Fibroblast of the aortic adventitia (primary cell): ENCODE results near the gene CLCNKB. TPM values are rescaled to one million over a fixed set of nuclear protein-coding genes. Genes with fewer than 3 reads are reported as not detected.

Source experiments
- DNase-seq: peaks from one replicate; pipeline ENCODE4 v3.0.0-alpha.2; 2010; ENCODE audit warnings: low read depth
- H3K4me3 ChIP-seq: 2 replicates; pipeline ENCODE4 v1.5.1; 2011; ENCODE audit warnings: low read depth, mild to moderate bottlenecking, control low read depth, low read length, moderate library complexity
- total RNA-seq: library from RNA; depleted of rRNA; stranded (reverse); fragments of >200 nt; gene quantifications from 2 replicates; pipeline ENCODE4 v1.2.3, GENCODE V29; 2012; ENCODE audit warnings: low replicate concordance
- TF ChIP-seq, protein P1 (sequence below): IDR thresholded peaks from 2 replicates; pipeline ENCODE4 v1.5.1; 2011; ENCODE audit warnings: mild to moderate bottlenecking, low read length, control low read depth, inconsistent platforms; ENCODE audit not compliant: insufficient read depth

CLCNKB gene
- total RNA-seq, 1 donor = not detected

DNA sequence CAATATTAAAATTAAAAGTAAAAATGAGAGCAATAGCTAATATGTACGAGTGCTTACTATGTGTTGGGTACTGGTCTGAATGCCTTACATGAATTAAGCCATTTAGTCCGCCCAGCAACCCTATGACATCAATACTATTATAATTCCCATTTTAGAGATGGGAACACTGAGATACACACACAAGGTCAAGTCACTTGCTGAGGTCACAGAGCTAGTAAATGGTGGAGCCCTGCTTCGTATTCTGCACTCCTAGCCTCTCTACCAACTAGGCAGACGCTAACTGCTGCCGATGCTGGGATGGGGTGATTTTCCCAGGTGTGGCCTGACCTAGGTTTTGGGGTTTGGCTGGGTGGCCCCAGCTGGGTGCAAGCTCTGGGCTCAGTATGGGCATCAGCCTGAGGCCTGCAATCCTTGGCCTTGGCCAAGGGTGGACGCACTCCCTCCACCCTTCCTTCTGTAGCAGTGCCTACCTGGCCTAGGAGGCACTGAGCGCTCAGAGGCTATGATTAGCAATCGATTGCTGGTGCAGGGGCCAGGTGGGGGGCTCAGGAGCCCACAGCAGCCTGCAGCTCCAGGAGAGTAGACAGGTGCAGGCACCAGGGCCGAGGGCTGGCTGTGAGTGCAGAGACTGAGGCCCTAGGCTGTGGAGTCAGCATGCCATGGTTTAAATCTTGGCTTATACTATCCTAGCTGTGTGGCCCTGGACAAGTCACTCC lies 27.2 kb downstream of the CLCNKB start:
- no peak overlapping the region for H3K4me3 ChIP-seq
- no peak for DNase-seq
- TF ChIP-seq, protein P1, sequence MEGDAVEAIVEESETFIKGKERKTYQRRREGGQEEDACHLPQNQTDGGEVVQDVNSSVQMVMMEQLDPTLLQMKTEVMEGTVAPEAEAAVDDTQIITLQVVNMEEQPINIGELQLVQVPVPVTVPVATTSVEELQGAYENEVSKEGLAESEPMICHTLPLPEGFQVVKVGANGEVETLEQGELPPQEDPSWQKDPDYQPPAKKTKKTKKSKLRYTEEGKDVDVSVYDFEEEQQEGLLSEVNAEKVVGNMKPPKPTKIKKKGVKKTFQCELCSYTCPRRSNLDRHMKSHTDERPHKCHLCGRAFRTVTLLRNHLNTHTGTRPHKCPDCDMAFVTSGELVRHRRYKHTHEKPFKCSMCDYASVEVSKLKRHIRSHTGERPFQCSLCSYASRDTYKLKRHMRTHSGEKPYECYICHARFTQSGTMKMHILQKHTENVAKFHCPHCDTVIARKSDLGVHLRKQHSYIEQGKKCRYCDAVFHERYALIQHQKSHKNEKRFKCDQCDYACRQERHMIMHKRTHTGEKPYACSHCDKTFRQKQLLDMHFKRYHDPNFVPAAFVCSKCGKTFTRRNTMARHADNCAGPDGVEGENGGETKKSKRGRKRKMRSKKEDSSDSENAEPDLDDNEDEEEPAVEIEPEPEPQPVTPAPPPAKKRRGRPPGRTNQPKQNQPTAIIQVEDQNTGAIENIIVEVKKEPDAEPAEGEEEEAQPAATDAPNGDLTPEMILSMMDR = no peak

DNA sequence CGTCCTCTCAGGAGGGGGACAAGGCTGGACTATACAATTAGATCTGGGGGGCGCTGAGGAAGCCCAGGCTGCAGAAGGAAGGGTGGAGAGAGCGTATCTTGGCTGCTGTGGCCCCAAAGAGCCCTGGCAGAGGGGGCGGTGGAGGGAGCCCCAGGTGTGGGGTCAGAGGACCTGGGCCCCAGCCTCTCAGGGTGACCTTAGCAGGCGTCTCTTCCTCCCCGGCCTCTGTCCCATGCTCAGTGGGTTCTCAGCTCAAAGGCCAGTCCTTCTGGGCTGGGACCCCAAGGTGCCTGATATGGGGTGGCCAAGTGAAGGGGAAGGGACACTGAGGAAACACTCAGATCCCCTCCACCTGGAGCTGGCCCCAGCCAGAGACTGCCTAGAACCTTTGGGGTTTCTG lies 28.0 kb downstream of the CLCNKB start:
- H3K4me3 ChIP-seq = no peak overlapping the region
- TF ChIP-seq, protein P1 = no peak
- DNase-seq = no peak

DNA sequence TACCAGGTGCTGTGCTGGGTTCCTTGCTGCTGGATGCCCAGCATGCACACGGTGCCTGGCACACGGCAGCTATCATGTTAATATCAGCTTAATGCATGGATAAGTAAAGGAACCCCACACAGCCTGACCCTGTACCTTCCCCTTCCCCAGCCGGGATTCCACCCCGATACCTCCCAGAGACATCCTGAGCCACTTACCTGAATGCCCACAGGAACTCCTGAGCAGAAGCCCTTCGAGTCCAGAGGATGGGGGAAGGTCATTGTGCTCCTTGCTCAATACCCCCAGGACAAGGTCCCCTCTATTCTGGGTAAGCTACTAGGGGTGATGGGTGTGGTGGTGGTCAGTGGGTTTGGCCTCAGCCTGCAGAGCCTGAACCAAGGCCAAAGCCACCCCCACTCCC lies 28.5 kb downstream of the CLCNKB start:
- TF ChIP-seq, protein P1 = no peak
- DNase-seq = no peak
- H3K4me3 ChIP-seq = no peak overlapping the region

DNA sequence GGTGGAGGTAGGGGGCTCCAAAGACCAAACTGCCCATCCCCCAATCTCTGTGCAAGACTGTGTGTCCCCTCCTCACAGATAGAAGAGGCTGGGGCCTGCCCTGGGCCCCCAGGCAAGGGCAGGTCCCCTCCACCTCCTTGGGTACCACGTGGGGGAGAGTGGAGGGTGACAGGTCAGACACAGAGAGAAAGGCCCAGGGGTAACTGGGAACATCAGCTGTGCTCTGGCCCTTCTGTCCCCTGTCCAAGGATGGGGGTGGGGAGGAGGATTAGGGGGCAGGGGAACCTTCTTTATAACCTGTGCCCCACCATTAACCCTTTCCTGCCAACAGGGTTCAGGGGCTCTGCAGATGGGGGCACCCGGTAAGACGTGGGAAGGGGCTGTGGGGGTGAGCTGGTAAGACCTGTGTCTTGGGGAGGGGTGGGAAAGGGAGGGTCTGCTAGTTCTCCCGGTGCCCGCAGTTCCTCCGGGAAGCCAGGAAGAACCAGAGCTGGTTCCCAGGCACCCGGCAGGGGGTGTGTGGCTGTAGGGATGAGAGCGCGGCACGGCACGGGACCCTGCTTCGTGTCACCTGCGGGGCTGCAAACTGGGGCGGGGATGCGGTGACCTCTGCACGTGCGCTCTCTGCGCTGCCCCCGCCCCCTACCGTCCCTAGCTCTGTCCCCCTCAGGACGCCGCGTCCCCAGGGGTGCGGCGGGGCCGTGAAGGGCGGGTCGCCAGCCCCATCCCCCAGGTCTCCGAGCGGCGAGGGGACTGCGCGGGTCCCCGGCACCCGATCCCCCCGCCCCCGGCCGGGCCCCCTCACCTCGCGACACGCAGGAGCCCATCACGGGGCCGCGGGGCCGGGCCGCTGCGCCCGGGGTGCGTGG lies 29.3 kb downstream of the CLCNKB start:
- DNase-seq = no peak
- TF ChIP-seq, protein P1 = no peak
- H3K4me3 ChIP-seq = peak overlapping the region; percentile 46

DNA sequence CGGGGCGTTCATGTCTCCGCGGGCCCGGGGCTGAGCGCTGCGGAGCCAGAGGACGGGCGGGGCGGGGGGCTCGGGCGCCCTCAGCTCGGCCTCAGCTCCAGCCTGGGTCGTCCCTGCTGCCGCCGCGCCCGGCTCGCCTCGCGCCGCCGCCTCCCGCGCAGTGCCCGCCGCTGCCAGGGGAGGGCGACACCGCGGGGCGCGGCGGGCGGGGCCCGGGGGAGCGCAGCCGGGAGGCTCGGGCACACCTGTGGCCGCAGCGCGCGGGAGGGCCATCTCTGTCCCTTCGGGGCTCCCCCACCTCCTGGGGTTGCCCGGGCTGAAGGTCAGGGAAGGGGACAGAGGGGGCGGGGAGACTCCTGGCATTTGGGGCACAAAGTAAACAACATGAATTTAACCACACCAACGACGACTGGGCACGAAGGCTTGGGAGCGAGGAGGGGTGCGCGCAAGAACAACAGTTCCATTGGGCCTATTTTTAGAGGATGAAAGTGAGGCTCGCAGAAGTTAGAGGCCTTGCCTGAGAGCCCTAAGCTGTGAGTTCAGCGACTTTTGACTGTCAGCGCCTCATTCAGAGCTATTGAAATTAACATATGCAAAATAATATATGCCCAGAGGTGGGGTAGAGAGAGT lies 30.0 kb downstream of the CLCNKB start, which contains the start of gene FAM131C:
Gene FAM131C, minus strand, starts transcription at position 162 of the 630 bp plus-strand sequence. CDS start 209 bp downstream, outside the sequence.
- DNase-seq = no peak
- TF ChIP-seq, protein P1 = peak; percentile 25
- H3K4me3 ChIP-seq = peak within 1 kb of the TSS; percentile 46

DNA sequence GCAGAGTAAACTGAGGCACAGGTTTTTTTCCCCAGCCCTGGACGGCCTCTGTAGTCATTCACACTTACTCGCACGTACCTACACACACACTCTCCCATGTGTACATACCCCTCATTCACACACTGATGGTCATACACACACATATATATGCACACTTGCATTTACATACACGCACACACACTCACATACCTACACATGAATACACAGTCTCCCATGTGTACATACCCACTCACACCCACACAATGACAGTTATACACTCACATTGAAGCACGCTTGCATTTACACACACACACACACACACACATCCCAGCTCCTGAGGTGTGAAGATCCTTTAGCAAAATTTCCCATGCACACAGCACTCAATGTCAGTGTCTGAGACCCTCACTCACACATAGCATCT lies 30.6 kb downstream of the CLCNKB start:
- TF ChIP-seq, protein P1 = no peak
- no peak for DNase-seq
- H3K4me3 ChIP-seq = no peak overlapping the region
